Cardiac fibroblast (primary cell): ENCODE results near the gene DNAAF5.
"Not testable (repeated sequence)": the region's sequence is repeated elsewhere in the genome, so short reads cannot be mapped to it uniquely, and the experiment has no call there.

ENCODE experiments used
- DNase-seq, 2 donors: peaks; one replicate each; pipeline versions ENCODE4 v3.0.0 to v3.0.0-alpha.2; 2010; ENCODE audit warnings: low read depth in 2 of 2
- H3K4me3 ChIP-seq, 2 donors: replicated peaks in 1 of 2; 1 replicate in 1 of 2; 2 replicates in 1 of 2; pipeline ENCODE4 v1.5.1; 2011; ENCODE audit warnings: low read depth in 2 of 2, low read length in 2 of 2, mild to moderate bottlenecking in 2 of 2, moderate library complexity in 1 of 2
- TF ChIP-seq, protein P1 (sequence below): IDR thresholded peaks from one replicate; pipeline ENCODE4 v1.5.1; 2011; ENCODE audit warnings: low read depth, mild to moderate bottlenecking, low read length, inconsistent platforms

Gene DNAAF5

DNA sequence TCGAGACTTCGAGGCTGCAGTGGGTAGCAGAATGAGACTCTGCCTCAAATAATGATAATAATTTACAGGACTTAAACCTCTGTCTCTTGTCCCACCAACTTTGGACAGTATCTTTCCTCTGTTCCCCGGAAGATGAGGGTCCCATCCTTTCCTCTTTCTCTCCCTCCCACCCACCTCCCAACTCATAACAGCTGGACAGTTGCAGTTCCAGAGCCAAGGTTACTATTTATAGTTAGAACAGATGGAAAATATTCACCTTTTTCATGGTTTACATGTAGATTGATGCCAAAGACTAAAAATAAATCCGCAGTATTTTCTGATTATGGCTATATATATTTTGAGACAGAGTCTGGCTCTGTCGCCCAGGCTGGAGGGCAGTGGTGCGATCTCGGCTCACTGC lies 74.2 kb downstream of the DNAAF5 start:
- TF ChIP-seq, protein P1, sequence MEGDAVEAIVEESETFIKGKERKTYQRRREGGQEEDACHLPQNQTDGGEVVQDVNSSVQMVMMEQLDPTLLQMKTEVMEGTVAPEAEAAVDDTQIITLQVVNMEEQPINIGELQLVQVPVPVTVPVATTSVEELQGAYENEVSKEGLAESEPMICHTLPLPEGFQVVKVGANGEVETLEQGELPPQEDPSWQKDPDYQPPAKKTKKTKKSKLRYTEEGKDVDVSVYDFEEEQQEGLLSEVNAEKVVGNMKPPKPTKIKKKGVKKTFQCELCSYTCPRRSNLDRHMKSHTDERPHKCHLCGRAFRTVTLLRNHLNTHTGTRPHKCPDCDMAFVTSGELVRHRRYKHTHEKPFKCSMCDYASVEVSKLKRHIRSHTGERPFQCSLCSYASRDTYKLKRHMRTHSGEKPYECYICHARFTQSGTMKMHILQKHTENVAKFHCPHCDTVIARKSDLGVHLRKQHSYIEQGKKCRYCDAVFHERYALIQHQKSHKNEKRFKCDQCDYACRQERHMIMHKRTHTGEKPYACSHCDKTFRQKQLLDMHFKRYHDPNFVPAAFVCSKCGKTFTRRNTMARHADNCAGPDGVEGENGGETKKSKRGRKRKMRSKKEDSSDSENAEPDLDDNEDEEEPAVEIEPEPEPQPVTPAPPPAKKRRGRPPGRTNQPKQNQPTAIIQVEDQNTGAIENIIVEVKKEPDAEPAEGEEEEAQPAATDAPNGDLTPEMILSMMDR, result no peak
- H3K4me3 ChIP-seq, result no peak overlapping the region
- DNase-seq, result no peak

- DNase-seq, H3K4me3 ChIP-seq: not testable (repeated sequence)
These were observed 74.9 kb downstream of the DNAAF5 start for GRCh38 chr7:801351-801750.

DNA sequence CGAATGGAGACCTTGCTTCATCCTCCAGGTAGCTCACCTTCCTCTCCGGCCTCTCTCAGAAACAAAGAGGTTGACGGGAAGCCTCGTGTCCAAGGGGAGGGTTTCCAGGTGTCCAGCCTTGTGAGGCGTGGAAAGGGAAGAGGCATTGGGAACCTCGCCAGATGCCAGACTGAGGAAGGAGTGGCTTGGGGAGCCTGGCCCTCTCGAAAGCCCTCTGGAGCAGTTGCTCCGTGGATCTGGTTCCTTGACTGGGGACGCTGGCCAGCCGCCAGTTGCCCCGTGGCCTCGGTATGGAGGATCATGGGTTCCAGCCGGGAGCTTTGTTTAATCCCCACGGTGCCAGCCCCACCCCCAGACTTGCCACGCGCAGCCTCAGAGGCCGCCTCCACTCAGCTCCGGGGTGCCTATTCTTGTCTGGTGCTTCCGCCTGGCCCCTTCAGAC lies 75.5 kb downstream of the DNAAF5 start:
- no peak overlapping the region for H3K4me3 ChIP-seq
- TF ChIP-seq, protein P1, result no peak
- no peak for DNase-seq

DNA sequence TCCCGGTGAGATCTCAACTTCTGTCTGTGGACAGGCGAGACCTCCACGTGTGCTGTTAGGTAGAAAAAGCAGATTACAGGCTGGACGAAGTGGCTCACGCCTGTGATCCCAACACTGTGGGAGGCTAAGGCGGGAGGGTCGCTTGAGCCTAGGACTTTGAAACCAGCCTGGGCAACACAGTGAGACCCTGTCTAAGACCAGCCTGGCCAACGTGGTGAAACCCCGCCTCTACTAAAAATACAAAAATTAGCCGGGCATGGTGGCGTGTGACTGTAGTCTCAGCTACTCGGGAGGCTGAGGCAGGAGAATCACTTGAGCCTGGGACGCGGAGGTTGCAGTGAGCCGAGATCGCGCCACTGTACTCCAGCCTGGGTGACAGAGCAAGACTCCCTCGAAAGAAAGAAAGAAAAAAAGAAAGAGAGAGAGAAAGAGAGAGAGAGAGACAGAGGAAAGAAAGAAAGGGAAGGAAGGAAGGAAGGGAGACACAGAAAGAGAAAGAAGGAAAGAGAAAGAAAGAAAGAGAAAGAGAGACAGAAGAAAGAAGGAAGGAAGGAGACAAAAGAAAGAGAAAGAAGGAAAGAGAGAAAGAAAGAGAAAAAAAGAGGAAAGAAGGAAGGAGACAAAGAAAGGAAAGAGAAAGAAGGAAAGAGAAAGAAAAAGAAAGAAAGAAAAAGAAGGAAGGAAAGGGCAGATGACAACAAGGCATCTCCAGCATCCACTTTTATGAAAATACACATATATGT lies 76.2 kb downstream of the DNAAF5 start:
- H3K4me3 ChIP-seq, result no peak overlapping the region
- TF ChIP-seq, protein P1, result no peak
- DNase-seq, result no peak

- H3K4me3 ChIP-seq, result no peak overlapping the region
- TF ChIP-seq, protein P1, result no peak
- DNase-seq, result no peak
These were observed 76.7 kb downstream of the DNAAF5 start for GRCh38 chr7:803243-803635.

DNA sequence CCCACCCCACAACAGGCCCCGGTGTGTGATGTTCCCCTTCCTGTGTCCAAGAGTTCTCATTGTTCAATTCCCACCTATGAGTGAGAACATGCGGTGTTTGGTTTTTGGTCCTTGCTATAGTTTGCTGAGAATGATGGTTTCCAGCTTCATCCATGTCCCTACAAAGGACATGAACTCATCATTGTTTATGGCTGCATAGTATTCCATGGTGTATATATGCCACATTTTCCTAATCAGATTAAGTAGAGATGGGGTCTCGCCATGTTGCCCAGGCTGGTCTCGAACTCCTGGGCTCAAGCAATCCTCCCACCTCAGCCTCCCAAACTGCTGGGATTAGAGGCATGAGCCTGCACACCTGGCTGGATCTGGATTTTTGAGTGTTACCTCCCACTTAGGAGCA lies 77.3 kb downstream of the DNAAF5 start:
- H3K4me3 ChIP-seq, DNase-seq: not testable (repeated sequence)

- DNase-seq, result no peak
- TF ChIP-seq, protein P1, result no peak
- no peak overlapping the region for H3K4me3 ChIP-seq
These were observed 78.8 kb downstream of the DNAAF5 start for GRCh38 chr7:805261-805660.
